ENCODE results near the gene ABCC9. TPM values are rescaled to one million over a fixed set of nuclear protein-coding genes. Genes with fewer than 3 reads are reported as not detected.
"Not testable (repeated sequence)": the region's sequence is repeated elsewhere in the genome, so short reads cannot be mapped to it uniquely, and the experiment has no call there.

The ABCC9 gene
- total RNA-seq, 1 donor from 2014 or later, result 0.17 TPM

GRCh38 chr12:21912318-21912717, 28.9 kb downstream of the ABCC9 start:
- H3K36me3 ChIP-seq (ENCODE audit: control insufficient read depth, insufficient read depth, low read length), result no peaks in the 10 kb centered on the region
- no peak overlapping the region for H3K4me3 ChIP-seq (ENCODE audit: low read depth, low read length)
- no peak for DNase-seq (ENCODE audit: low read depth)
- no peak for TF ChIP-seq CTCF (IDR thresholded peaks at IDR 0.05; ENCODE audit: insufficient read depth, low read length, poor library complexity, severe bottlenecking)
- no peaks in the 10 kb centered on the region for H3K27me3 ChIP-seq (ENCODE audit: control insufficient read depth, insufficient read depth, low read length)

GRCh38 chr12:21911832-21912231, 29.4 kb downstream of the ABCC9 start:
- no peak for DNase-seq (ENCODE audit: low read depth)
- no peak for TF ChIP-seq CTCF (IDR thresholded peaks at IDR 0.05; ENCODE audit: insufficient read depth, low read length, poor library complexity, severe bottlenecking)
- Histone ChIP-seq H3K36me3 (ENCODE audit: control insufficient read depth, insufficient read depth, low read length) (no peaks in the 10 kb centered on the region), H3K4me3 (ENCODE audit: low read depth, low read length) (no peak overlapping the region), H3K27me3 (ENCODE audit: control insufficient read depth, insufficient read depth, low read length) (no peaks in the 10 kb centered on the region)

- no peak for DNase-seq (ENCODE audit: low read depth)
- no peaks in the 10 kb centered on the region for H3K36me3 ChIP-seq (ENCODE audit: control insufficient read depth, insufficient read depth, low read length)
- H3K4me3 ChIP-seq (ENCODE audit: low read depth, low read length), result no peak overlapping the region
- H3K27me3 ChIP-seq (ENCODE audit: control insufficient read depth, insufficient read depth, low read length), result no peaks in the 10 kb centered on the region
- TF ChIP-seq CTCF (IDR thresholded peaks at IDR 0.05; ENCODE audit: insufficient read depth, low read length, poor library complexity, severe bottlenecking), result no peak
These were observed 30.6 kb downstream of the ABCC9 start for GRCh38 chr12:21910657-21911056.

GRCh38 chr12:21907948-21908837, 33.0 kb downstream of the ABCC9 start:
- Histone ChIP-seq H3K36me3 (ENCODE audit: control insufficient read depth, insufficient read depth, low read length) (no peaks in the 10 kb centered on the region), H3K4me3 (ENCODE audit: low read depth, low read length) (no peak overlapping the region), H3K27me3 (ENCODE audit: control insufficient read depth, insufficient read depth, low read length) (no peaks in the 10 kb centered on the region)
- no peak for DNase-seq (ENCODE audit: low read depth)
- no peak for TF ChIP-seq CTCF (IDR thresholded peaks at IDR 0.05; ENCODE audit: insufficient read depth, low read length, poor library complexity, severe bottlenecking)

- no peak for DNase-seq (ENCODE audit: low read depth)
- Histone ChIP-seq H3K4me3 (ENCODE audit: low read depth, low read length) (no peak overlapping the region), H3K36me3 (ENCODE audit: control insufficient read depth, insufficient read depth, low read length) (no peaks in the 10 kb centered on the region), H3K27me3 (ENCODE audit: control insufficient read depth, insufficient read depth, low read length) (no peaks in the 10 kb centered on the region)
- TF ChIP-seq CTCF (IDR thresholded peaks at IDR 0.05; ENCODE audit: insufficient read depth, low read length, poor library complexity, severe bottlenecking), result no peak
These were observed 34.2 kb downstream of the ABCC9 start for GRCh38 chr12:21906919-21907493.

- H3K4me3 ChIP-seq (ENCODE audit: low read depth, low read length); H3K27me3 ChIP-seq (ENCODE audit: control insufficient read depth, insufficient read depth, low read length); DNase-seq (ENCODE audit: low read depth); H3K36me3 ChIP-seq (ENCODE audit: control insufficient read depth, insufficient read depth, low read length): not testable (repeated sequence)
These were observed 41.7 kb downstream of the ABCC9 start for GRCh38 chr12:21899532-21899931.

All from kidney epithelial cell (primary cell).